Esophagus mucosa (tissue), 1 donor: ENCODE measurements around the gene ZNF580. TPM values are rescaled to one million over a fixed set of nuclear protein-coding genes. Genes with fewer than 3 reads are reported as not detected.

Experiments
- ATAC-seq: fragments of 200-7000 bp; cut with Tn5 transposase; one replicate; pipeline ENCODE4 v1.9.1; 2020
- total RNA-seq: library from RNA; stranded (reverse); gene quantifications from one replicate; pipeline ENCODE4 v1.2.4, GENCODE V29; 2023
- donor health status: DM: yes; HTN: yes; CAD: no.

Gene ZNF580
- total RNA-seq, 1 donor from 2014 or later: 13.5 TPM

- no peak for ATAC-seq
Observed at GRCh38 chr19:55679343-55680257, 38.8 kb downstream of the ZNF580 start.

DNA sequence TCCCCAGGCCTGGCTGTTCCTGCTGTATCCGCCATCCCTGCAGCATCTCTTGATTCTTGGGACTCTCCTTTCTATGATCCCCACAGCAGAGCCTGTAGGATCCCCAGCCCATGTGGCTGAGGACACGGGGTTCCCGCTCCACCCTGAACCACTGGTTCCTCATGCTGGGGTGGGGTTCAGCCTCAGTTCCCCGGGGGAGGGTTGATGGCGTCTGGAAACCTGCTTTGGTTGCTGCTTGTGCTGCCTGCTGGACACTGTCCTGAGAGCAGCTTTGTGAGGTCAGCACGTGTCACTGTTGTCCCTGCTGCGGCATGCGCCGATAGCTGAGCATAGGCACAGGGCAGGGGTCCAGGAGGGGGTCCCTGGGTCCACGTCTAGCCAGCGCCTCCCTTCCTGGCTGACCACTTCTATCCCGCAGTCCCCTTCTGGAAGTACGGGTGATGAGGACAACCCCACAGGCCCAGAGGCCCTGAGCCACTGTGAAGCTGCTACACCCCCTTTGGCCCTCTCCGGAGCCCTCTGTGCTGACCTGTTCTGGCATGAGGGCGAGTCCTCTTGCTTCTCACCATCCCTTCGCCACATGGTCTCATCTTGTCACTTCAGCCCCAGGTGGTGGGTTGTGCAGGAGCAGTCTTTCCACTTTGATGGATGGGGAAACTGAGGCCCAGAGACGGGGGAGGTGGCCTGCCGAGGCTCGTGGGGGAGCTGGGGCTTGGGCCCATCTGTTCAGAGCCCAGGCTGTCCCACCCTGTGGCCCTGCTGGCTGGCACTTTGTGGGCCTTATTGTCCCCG is 39.7 kb downstream of the ZNF580 start:
- no peak for ATAC-seq

DNA sequence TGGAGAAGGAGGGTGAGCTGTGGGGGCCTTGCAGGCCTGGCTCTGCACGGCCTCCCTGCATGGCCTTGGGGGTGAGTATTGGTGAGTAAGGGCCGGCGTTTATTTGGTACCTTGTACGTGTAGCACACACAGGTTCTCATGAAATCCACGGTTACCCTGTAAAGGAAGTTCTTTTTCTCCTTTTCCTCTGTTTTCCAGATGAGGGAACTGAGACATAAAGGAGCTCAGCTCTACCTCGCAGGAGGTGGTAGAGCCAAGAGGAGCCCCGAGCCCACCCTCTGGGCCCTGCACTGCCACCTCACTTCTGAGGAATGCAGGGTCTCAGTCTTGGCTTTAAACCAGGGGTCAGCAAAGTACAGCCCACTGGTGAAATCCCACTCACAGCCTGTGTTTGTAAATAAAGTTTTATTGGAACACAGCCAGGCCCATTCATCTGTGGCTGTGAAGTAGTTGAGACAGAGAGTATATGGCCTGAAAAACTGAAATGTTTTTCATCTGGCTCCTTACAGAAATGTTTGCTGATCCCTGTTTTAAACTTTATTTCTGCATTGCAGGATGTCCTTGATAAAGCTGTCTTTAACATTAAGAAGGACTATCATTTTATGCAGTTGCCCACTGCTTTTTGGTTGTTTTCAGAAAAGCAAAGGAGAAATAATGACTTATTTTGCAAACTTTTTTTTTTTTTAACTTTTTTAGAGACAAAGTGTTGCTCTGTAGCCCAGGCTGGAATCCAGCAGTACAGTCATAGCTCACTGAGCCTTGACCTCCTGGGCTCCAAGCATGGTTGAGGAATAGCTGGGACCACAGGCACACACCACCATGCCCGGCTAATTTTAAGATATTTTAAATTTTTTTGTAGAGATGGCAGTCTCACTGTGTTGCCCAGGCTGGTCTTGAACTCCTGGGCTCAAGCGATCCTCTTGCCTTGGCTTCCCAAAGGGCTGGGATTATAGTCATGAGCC is 40.6 kb downstream of the ZNF580 start:
- no peak for ATAC-seq

DNA sequence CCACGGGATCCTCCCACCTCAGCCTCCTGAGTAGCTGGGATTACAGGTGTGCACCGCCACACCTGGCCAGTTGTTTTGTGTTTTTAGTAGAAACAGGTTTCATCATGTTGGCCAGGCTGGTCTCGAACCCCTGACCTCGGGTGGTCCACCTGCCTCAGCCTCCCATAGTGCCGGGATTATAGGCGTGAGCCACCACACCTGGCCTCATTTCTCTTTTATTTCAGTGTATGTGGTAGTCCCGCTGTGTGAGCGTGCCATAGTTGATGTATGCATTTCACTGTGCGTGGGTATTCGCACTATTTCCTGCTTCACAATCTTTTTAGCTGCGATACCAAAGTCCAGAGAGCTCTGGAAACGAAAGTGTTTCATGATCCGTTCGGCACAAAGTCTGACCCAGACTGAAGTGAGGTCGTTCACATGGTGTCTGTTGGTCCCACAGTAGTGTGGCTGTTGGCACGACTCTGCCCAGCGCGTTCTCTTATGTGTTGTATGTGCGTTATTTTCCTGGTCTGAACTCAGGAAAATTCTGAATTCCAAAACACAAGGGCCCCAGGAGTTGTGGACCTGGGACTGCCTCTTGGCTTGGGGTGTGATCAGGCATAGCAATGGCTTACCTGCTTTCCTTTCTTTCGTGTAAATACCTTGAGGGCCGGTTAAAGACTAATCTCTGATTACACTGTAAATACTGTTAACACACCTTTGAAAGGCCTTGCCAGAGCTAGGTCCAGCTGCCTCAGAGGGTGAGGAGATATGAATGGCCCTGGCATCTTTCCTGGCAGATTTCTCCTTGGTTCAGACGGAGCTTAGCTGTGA is 42.9 kb downstream of the ZNF580 start:
- ATAC-seq: no peak

GRCh38 chr19:55684946-55685681 is 44.3 kb downstream of the ZNF580 start:
- ATAC-seq: no peak

- no peak for ATAC-seq
Observed at GRCh38 chr19:55685776-55686175, 45.0 kb downstream of the ZNF580 start.

- ATAC-seq: no peak
Observed at GRCh38 chr19:55686311-55687050, 45.7 kb downstream of the ZNF580 start.

DNA sequence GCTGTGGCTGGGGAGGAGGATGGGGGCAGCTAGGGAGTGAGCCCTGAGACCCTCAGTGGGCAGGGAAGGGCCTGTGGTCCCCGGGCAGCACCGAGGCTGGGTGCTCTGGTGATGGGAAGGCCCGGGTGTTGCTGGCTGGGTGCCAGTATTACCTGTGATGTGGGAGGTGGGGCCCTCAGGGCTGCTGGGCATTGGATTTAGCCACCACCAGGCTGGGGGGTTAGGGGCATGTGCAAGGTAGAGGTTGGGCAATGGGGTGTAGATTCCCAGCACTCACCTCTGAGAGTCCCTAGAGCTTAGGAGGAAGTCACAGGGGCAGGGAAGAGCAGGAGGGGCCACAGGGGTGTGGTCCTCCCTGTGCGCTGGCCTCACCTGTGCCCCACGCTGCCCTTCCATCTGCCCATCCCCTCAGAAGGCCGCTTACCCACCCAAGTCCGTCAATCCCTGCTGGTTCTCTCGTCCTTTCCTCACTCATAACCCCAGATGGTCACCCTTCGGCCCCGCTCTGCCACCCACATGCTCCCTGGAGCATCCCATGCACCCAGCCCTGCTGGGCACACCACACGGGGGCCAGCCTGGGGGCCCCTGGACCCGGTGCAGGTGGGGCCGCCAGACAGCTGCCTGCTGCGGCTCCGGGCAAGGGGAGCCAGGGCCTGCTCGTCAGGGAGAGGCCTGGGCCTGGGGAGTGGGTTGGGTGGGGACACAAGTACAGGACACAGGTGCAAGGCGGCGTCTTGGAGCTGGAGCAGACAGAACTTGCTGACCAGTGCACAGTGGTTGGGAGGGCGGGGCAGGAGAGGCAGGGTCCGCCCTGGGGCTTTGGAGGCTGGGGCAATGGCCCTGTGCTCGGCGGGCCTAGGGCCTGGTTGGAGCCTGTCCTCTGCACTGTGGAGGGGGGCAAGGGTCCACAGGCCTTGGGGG is 46.7 kb downstream of the ZNF580 start:
- no peak for ATAC-seq

DNA sequence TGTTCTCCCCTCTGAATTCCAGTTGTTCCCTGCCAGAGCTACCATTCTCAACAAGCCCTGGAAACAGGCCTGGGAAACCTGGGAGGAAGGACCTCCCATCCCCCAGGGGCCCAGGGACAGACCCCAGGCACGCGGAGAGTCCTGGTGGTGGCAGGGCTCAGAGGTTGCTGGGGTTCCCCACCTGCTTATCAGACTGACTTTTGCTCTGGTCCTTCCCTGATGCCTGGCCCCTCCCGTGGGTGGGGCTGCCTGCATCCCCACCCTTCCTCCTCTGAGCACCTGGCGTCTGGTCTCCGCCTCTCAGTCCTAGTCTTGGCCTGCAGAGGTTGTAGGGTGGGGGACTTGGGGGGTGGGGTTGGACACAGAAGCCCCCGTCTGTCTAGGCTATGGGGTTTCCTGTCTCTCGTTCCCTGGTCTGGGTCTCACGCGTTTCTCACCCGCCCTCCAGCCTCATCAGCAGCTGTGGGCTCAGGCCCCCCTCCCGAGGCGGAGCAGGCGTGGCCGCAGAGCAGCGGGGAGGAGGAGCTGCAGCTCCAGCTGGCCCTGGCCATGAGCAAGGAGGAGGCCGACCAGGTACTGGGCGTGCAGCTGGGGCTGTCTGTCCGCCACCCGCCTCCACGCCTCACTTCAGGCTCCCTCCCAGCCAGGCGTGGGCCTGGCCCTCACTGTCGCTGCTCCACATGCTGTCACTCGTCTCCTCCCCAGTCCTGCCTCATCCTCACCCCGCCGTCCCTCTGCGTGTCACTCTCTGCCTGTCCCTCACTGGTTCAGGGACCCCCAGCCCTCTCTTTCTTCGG is 47.8 kb downstream of the ZNF580 start:
- peak; percentile 49 for ATAC-seq

GRCh38 chr19:55689411-55690108 is 48.8 kb downstream of the ZNF580 start:
- ATAC-seq: no peak

GRCh38 chr19:55690109-55690768 is 49.4 kb downstream of the ZNF580 start:
- no peak for ATAC-seq

DNA sequence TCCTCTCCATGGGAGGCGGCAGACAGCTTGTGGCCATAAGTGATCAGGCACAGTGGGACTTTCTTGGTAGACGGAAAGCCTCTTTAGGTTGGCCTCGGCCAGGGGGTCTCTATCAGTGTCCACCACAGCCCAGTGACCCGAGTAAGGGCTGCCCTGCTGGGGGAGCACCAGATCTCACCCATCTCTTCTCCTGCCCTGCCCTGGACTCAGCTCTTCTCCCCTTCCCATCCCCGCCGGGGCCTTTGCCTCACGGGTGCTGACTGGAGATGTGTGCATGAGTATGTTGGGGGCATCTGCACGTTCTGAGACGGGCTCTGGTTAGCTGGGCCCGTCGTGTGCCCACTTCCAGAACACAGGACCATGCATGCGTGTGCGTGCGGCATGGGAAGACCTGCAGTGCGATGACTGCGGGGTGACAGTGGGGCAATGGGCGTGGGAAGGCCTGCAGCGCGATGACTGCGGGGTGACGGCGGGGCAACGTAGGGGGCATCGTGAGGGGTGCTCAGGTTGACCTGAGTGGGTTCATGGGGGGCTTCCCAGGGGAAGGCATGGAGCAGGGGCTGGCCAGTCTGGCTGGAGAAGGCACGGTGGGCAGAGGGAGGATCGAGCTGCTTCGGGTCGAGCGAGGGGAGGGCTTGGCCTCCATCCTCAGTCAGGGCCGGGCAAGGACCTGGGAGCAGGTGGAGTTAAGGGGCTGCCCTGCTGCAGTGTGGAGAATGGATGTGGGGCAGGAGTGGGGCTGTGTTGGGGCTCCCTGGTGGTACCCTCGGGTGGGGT is 50.2 kb downstream of the ZNF580 start:
- ATAC-seq: no peak

DNA sequence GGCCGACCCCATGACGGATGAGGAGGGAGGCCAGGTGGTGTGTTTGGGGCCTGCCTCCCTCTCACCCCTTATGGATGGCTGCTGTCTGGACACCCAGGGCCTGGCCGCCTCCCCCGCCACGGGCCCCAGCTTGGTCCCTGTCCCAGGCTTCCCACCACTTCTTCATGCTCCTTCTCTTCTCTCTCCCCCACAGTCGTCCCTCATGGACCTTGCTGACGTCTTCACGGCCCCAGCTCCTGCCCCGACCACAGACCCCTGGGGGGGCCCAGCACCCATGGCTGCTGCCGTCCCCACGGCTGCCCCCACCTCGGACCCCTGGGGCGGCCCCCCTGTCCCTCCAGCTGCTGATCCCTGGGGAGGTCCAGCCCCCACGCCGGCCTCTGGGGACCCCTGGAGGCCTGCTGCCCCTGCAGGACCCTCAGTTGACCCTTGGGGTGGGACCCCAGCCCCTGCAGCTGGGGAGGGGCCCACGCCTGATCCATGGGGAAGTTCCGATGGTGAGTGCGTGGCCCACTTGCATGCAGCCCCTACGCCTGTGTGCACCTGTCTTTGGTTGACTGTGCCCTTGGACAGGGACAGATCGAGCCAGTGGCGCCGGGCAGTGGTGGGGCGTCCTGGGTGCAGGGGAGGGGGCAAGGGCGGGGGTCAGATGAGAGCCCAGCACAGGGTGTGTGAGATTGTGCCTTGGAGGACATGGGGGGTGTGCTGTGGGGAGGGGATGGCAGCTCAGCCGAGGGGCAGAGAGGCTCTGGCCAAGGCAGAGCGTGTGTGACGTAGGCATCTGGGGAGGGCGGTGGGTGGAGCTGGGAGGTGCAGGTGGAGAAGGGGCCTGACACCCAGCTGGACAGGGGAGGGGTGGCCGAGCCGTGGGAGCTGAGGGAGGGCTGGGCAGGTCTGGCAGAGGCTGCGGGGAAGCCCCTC is 51.0 kb downstream of the ZNF580 start:
- no peak for ATAC-seq

GRCh38 chr19:55692681-55693081 is 51.9 kb downstream of the ZNF580 start:
- ATAC-seq: no peak
